ENCODE data around the gene ANO8.
A peak's percentile ranks its signal among the peaks of the same experiment; 100 is the strongest.

Gene ANO8

DNA sequence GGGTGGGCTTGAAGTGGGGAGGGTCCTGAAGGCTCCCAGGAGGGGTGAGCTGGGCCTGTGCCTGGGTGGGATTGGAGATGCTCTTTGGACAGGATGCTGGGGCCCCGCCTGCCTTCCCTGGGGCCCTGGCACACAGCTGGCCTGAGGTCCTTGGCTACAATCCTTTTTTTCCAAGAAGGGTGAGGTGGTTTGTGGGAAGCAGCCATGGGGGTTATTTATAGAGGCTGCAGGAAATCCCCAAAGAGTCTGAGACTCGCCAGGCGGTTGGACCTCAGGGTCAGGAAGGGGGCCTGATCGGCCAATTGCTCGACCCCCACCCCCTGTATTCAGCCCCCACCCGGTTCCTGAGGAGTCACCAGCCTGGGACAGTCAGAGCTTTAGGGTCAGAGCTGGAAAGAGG is 12.7 kb upstream of the ANO8 start:
- no peak for DNase-seq

DNA sequence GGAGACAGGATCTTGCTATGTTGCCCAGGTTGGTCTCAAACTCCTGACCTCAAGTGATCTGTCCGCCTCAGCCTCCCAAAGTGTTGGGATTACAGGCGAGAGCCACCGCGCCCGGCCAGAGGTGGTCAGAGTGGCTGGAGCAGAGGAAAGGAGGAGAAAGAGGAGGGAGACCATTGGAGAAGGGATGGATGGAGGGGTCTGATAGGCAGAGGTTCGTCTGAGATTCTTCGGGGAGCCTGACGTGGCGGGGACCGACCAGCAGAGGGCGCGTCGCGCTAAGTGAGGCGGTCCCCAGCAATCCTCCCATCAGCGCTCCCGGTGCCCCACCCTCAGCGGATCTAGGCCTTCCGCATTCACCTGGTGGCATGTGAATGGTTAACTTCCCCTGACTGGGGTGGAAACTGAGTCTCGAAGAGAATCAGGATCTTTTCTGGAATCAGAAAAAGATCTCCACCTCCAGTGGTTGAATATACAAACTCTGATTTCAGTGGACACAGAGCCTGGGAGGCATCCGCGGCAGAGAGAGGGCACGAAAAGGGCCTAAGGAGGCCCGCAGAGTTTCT is 11.5 kb upstream of the ANO8 start:
- DNase-seq: peak; percentile 78

DNA sequence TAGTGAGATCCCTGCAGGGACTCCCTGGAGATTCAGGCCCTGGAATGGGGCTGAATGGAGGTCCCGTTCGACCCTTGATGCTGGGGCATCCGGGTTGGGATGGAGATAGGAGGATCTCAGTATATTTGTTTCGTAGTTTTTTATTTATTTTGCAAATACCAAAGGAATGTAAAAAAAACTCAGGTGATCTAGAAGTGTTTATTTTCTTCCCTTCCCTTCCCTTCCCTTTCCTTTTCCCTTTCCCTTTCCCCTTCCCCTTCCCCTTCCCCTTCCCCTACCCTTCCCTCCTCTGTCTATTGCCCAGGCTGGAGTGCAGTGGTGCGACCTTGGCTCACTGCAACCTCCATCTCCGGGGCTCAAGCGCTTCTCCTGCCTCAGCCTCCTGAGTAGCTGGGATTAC is 7.2 kb upstream of the ANO8 start:
- DNase-seq: no peak

DNA sequence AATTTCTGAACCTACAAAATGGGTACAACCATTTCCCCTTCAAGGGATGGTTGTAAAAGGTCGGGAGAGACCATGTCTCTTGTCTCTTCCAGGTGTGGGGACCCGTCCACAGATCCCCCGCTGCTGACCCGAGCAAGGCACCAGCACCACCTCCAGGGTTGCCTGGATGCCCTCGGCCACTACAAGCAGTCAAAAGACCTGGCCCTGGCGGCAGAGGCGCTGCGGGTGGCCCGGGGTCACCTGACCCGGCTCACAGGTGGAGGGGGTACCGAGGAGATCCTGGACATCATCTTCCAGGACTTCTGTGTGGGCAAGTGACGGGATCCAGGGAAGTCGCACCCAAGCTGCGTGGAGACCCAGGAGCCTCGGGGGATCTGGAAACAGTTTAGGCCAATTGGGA is 6.7 kb upstream of the ANO8 start:
- DNase-seq: no peak

DNA sequence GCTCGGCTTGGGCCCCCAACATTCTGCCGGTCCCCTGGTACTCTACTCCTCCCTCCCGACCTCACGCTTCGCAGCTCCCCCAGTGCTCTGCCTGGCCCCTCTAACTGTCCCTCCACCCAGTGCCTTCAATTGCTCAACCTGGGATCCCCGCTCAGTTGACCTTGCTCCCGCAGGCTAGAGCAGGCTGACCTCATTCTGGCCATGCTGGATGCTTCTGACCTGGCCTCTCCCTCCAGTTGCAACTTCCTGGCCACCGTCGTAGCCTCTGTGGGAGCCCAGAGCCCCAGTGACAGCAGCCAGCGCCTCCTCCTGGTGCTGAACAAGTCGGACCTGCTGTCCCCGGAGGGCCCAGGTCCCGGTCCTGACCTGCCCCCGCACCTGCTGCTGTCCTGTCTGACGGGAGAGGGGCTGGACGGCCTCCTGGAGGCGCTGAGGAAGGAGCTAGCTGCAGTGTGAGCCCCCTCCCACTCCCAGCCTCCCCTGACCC is 6.3 kb upstream of the ANO8 start:
- no peak for DNase-seq

DNA sequence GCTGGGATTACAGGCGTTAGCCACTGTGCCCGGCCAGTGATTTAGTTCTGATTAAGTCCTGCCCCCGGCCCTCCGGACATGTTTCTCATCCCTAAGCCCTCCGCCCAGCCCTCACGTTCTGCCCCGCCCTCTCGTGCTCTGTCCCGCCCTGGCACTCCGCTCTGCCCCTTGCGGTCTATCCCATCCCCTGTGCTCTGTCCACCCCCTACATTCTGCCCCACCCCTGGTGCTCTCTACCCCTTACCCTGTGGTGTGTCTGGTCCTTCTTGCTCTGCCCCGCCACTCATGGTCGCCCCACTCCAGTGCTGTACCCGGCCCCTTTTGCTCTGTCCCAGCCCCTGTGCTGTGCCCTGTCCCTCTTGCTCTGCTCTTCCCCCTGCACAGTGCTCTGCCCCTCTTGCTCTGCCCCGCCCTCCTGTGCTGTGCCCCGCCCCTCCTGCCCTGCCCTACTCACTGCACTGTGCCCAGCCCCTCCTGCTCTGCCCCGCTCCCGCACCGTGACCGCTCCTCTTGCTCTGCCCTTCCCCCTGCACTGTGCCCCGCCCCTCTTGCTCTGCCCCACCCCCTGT is 5.7 kb upstream of the ANO8 start:
- no peak for DNase-seq

DNA sequence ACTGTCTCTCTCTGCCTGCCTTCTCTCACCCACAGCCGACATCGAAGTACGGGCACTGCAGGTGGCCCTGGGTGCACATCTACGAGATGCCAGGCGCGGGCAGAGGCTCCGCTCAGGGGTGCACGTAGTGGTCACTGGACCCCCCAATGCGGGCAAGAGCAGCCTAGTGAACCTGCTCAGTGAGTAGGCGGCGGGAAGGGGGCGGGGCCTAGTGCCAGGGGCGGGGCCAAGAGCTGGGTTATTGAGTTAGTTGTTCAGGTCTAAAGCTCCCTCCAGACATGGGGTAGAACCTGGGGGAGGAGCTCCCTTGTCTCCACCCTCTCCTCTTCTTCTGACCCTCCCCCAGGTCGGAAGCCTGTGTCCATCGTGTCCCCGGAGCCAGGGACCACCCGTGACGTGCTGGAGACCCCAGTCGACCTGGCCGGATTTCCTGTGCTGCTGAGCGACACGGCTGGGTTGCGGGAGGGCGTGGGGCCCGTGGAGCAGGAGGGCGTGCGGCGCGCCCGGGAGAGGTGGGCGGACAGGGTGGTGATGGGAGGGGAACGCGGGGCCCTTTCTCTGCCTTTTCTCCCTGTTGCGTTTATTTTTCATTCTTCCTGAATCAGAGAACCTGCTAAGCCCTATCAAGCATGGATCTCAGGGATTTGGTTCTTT is 4.6 kb upstream of the ANO8 start:
- DNase-seq: peak; percentile 36

DNA sequence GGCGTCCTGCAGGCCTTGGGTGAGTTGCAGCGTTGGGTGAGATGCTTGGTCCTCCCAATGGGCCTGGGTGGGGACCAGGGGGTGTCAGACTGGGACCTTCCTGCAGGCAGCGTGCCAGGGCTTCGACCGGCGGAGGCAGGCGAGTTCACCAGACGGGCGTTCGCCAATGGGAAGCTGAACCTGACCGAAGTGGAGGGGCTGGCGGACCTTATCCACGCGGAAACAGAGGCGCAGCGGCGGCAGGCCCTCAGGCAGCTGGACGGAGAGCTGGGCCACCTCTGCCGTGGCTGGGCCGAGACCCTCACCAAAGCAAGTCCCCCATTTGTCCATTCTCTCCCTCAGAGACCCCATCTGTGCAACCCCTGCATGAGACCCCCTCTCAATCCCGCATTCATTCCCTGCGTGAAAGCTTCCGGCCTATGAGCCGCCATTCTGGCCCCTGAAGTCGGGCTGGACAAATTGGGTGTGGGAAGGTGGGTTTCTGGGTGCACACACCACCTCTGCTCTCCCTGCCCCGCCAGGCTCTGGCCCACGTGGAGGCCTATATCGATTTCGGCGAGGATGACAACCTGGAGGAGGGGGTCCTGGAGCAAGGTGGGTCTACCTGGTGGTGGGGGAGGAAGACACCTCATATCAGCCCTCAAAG is 3.9 kb upstream of the ANO8 start:
- DNase-seq: no peak

DNA sequence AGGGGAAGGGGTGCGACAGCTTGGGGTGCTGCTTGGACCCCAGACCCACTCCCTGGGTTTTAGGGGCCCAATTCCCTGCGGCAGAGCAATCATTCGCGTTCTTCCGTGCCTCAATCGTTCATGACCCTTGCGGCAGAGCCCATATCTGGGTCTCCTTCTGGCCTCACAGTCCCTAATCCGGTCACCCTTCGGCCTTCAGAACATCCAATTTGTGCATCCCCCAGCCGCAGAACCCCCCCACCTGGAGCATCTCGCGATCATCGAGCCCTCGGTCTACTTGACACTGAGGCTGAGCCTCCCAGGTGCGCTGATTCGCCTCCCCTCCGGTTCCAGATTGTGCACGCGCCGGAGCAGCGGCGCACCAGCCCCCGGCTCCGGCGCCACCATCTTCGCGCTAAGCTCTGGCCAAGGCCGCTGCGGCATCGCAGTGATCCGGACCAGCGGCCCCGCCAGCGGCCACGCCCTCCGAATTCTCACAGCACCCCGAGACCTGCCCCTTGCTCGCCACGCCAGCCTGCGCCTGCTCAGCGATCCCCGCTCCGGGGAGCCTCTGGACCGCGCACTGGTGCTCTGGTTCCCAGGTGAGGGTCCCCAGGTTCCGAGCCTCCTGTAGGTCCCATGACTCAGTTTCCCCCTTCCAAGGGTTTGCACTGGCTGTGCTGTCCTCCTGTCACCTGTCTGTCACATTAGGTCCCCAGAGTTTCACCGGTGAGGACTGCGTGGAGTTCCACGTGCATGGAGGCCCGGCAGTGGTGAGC is 3.2 kb upstream of the ANO8 start:
- DNase-seq: peak; percentile 31

DNA sequence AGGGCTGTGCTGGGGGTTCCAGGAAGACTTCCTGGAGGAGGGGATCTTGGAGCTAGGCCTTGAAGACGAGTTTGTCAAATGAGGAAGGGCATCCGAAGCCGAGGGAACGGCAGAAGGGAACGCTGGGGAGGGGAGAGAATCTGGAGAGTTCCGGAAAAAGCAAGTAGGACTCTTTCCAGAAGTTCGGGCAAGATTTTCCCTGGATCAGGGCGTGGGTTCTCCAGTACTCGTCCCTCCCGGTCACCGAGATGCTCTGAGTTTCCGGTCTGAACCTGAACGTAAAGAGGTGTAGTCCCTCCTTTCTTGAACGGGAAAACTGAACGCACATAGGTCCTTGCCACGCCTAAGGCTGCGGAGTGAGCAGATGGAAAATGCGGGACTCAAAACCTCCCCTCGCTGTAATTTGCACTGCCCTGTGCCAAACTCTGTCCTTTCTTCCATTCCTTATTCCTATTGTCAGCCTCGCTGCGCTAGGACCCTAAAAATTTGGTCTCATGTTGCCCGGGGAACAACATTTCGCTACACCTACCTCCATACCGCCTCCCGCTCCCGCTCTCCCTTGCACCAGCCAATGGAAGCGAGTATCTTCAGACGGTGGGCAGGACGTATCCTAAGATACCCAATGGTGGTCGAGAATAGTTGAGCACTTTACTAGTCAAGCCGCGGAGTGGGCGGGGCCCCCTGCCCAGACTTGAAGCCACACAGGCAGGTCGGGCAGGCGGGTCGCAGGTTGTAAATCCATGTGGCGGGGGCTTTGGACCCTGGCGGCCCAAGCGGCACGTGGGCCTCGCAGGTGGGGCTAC is 2.4 kb upstream of the ANO8 start, which contains the start of gene GTPBP3:
GTPBP3 (plus strand) TSS at position 682 of the 803 bp plus-strand sequence; CDS start at position 741, 59 bp downstream.
- peak; percentile 98 for DNase-seq

DNA sequence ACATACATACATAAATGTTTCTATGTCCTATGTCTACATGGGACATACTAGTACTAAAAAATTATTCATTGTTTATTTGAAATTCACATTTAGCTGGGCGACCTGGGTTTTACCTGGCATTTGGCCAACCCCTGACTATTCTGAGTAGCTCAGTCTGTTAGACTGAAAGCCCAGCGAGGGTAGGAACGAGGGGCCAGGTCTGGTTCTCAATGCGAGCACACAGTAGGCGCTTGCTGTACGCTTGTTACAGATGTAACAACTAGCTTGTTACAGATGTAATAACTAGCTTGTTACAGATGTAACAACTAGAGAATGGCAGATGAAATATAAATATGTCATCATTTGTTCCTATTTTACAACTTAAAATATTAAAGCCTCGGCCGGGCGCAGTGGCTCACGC is 920 bp upstream of the ANO8 start:
- no peak for DNase-seq

DNA sequence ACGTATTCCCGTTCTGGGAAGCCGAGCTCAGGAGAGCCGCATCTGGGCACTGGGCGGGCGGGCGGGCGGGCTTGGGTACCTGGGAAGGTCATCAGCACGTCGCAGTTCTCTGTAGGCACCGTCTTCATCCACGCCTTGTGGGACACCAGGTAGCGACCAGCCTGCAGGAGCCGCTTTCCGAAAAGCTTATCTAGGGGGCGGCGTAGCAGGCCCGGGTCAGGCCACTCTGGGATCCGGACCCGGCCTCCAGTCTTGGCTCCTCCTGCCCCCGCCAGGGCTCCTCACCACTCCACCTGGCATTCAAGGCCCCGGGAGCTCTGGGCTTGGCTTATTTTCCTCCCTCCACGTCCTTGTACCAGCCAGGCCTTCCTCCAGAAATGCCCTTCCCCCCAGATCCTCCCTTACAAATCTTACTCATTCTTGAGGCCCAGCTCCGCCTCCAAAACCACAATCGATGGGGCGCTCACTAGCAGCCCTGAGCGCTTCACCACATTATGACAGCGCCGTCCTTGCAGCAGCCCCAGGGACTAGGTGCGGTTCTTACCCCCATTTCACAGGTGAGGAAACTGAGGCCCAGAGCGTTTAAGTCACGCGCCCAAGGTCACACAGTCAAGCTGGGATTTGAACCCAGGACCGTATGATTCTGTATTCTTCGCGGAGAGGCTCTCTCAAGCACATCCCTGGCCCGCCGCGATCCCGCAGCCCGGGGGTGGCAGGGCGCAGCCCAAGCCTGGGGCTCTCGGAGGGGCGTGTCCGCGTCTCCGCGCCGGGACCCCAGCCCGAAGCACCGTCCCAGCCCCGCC is 843 bp downstream of the ANO8 start:
- DNase-seq: peak; percentile 74

DNA sequence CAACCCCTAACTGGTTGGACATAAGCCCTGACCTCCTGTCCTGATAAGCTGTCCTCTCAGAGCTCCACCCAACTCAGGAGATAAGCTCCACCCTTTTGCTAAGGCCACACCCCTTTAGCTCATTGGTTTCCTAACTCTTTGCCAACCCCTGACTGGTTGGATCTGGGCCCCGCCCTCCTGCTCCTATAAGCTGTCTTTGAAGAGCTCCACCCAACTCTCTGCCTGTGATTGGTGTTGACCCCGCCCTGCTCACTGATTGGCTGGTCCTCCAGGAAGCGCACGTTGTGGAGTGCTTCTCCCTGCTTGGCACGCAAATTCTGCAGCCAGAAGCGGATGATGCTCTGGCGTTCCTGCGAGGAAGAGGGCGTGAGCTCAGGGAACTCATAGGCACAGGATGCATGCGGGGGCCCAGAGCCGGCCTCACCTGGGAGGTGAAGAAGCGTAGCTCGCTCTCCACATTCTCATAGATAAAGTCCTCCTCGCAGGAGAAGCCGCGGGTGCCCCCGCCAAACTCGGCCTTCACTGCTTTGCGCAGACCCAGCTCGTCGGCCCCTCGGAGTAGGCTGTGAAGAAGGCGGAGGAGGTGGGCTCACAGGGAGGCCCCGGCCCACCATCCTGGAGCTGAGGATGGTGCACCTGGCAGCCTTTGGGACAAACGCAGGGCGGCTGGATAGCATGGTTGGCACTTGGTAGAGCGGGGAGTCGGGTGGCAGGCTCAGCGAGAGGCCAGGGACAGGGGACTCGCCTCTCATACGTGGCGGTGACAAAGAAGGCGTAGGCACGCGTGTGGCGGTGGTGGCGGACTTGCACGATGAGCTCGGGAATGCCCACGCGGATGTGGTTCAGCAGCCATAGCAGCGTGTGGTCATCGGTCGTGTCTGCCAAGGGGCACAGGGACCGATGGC is 1.7 kb downstream of the ANO8 start:
- peak; percentile 49 for DNase-seq

DNA sequence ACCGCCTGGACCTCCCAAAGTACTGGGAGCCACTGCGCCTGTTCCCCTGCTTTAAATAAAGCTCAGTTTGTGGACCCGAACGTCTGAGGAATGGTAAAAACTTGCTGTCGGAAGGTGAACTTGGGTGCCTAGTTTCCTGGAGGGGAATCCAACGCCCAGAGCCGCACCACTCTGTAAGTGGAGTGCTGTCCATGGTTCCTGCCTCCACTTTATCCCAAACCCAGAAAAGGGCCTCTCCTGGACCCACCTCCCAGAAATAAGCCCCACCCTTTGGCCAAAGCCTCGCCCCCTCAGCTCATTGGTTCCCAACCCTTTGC is 2.3 kb downstream of the ANO8 start:
- DNase-seq: no peak

DNA sequence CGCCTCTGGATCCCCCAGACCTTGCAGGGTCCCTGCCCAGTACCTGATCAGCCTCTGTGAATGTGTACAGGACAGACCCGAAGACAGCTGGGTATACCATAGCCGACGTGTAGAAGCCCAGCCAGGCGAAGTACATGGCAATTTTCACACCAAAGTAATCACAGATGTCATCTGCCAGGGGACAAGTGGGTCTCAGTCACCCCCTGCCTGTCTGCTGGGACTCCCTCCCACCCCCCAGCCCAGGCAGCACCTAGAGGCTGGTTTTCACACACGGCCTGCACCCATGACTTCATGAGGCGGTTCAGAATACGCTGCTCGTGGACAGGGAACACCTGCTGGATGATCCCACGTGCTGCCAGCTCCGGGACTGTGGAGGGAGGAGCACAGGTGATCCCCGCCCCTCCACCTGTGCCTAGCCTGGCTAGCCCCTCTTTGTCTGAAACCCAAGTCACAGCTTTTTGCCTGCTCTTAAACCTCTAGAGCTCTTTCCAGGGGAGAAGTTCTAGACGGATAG is 3.6 kb downstream of the ANO8 start:
- DNase-seq: no peak

DNA sequence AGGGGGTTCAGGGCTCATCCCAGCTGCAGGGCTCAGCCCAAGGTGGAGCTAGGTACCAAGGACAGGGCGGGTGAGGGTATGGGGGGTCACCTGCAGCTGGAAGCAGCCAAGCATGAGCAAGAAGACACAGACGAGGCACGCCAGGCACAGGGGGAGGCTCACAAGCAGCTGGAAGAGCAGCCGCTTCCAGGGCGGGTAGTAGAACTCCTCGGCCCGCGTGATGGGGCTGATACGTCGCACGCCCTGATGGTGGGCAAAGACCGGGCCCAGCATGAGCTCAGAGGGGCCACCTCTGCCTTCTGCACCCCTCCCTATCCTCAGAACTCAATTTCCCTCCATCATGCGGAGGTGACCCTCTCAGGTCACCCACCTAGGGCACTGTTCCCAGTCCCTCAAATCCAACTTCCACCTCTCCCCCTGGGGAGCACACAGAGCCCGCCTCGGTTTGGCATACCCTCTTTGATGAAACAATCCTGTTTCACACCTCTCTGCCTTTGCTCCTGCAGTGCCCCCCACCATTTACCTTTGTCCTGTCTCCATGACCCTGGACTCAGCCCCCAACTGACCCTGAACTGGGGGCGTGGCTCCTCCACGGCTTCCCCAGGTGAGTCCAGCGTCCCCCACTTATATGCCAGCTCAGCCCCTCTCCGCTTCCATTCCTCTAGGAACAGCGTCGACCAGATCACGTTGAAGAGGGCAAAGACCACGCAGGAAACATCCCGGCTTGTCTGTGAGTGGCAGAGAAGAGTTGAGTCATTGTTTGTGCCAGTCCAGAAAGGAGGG is 4.2 kb downstream of the ANO8 start:
- DNase-seq: no peak

DNA sequence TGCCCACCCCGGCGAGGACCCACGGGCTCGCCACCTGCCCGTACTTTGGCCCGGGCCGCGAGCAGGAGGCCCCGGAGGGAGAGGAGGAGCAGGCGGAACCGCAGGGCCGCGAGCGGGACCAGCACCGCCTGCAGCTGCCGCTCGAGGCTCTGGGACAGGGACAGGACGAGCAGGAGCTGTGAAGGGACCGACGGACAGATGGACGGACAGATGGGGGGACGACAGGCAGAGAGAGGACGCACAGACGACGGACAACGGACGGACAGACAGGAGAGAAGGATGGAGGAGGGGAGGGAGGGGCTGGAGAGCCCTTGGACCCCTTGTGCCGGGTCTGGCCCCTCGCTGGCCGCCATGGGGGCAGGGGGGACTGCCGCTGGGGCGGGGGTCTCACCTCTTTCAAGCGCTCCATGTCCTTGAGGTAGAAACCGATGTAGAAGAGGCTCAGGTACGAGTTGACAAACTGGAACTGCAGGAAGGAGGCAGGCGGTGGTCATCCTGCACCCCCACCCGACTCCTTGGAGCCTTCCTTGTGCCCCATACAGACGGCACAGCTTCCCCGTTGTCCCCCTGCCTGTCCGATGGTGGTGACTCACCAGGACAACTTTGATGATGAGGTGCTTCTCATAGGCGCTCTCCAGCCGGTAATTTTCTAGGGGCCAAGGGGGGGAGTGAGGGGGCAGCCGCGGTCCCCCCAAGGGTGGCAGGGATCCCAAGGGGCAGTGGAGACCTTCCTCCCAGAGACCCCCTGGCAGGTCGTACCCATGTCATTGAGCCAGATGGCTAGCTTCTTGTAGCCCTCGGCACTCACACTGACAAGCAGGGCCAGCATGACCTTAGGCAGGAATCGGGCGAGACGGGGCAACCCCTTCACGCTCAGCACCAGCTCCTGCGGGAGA is 5.0 kb downstream of the ANO8 start:
- DNase-seq: no peak

Data from CD4-positive, alpha-beta T cell treated with Interleukin-10 for 1 hour (primary cell).